AG04450 (cell line): Measurements from ENCODE around the gene SMIM8. TPM values are rescaled to one million over a fixed set of nuclear protein-coding genes. Genes with fewer than 3 reads are reported as not detected.

Experiments
- CTCF ChIA-PET: fragments of 300-600, 350-600 bp; formaldehyde crosslinking; extraction: SDS; loops from one replicate; lab custom pipeline; 2022; ENCODE audit warnings: antibody characterized with exemption, inconsistent platforms; lab: Charles Lee
- POLR2A ChIA-PET: fragments of 350-600 bp; formaldehyde crosslinking; extraction: SDS; loops from one replicate; lab custom pipeline; 2021; ENCODE audit warnings: antibody characterized with exemption, inconsistent platforms; lab: Yijun Ruan, JAX
- DNase-seq: peaks from one replicate; pipeline ENCODE4 v3.0.0-alpha.2; 2011; ENCODE audit warnings: low read depth, low spot score
- H3K27ac ChIP-seq: one replicate; pipeline ENCODE4 v1.5.1; 2012; ENCODE audit warnings: low read depth, low read length, control low read depth
- H3K27me3 ChIP-seq: one replicate; pipeline ENCODE4 v1.6.0; 2012; ENCODE audit warnings: low read length; ENCODE audit not compliant: control insufficient read depth, insufficient read depth
- H3K4me3 ChIP-seq: 2 replicates; pipeline ENCODE4 v1.5.1; 2011; ENCODE audit warnings: mild to moderate bottlenecking, low read depth, low read length, control low read depth
- H3K9me3 ChIP-seq: 2 replicates; pipeline ENCODE4 v1.5.1; 2012; ENCODE audit warnings: low read length; ENCODE audit not compliant: control insufficient read depth, insufficient read depth
- polyA plus RNA-seq: library from polyadenylated mRNA; depleted of rRNA; stranded (reverse); fragments of >200 nt; gene quantifications from 2 replicates; pipeline ENCODE4 v1.2.3, GENCODE V29; 2011
- TF ChIP-seq, protein P1 (sequence below): IDR thresholded peaks from 2 replicates; pipeline ENCODE4 v1.5.1; 2011; ENCODE audit warnings: low read depth, low read length, control low read depth, inconsistent platforms

The SMIM8 gene
- polyA plus RNA-seq, 1 experiment = 9.1 TPM

DNA sequence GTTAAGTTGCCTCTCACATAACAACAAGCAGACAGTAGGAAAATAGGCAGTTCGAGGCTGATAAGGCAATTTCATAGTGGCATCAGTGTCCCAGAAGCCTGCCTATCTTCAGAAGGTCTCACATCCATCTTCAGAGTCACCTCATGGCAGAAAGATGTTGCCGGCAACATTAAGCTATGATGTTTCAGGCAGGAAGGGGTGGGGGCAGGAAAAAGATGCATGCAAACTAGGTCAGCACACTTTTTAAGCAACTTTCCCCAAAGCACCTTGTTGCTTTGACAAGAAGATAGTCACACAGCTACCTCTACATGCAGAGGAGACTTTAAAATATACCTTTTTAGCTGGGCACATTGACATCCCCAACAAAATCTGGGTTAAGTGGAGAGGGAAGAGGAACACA is 43.2 kb upstream of the SMIM8 start:
- Histone ChIP-seq H3K9me3 (no peaks in the 10 kb centered on the region), H3K4me3 (no peak overlapping the region), H3K27ac (no peak overlapping the region), H3K27me3 (no peaks in the 10 kb centered on the region)
- TF ChIP-seq, protein P1, sequence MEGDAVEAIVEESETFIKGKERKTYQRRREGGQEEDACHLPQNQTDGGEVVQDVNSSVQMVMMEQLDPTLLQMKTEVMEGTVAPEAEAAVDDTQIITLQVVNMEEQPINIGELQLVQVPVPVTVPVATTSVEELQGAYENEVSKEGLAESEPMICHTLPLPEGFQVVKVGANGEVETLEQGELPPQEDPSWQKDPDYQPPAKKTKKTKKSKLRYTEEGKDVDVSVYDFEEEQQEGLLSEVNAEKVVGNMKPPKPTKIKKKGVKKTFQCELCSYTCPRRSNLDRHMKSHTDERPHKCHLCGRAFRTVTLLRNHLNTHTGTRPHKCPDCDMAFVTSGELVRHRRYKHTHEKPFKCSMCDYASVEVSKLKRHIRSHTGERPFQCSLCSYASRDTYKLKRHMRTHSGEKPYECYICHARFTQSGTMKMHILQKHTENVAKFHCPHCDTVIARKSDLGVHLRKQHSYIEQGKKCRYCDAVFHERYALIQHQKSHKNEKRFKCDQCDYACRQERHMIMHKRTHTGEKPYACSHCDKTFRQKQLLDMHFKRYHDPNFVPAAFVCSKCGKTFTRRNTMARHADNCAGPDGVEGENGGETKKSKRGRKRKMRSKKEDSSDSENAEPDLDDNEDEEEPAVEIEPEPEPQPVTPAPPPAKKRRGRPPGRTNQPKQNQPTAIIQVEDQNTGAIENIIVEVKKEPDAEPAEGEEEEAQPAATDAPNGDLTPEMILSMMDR = no peak
- POLR2A ChIA-PET = no interaction called here
- CTCF ChIA-PET = interaction anchor here (1.5 kb wide), 1 partner anchor 43 kb away, joined by 4 read pairs; no protein-coding TSS in a partner anchor
- DNase-seq = no peak

DNA sequence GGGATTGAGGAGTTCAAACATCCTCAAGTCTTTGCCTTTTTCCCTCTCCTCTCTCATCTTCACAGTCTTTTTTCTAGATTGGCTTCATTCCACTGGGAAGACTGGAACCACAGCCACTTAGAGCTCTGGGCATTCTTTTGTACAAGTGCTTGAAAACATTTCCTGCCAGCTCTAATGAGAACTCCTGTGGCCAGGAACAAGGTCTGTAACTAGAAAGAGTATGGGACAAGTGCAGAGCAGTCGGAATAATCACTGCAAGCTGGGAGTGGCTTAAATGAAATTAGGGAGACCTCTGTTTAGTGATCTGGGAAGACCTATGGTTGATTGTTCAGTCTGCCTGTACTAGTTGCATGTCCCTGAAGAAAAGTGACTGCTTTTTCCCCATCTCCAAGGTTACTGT is 41.0 kb upstream of the SMIM8 start:
- no peak for DNase-seq
- Histone ChIP-seq H3K27me3 (no peaks in the 10 kb centered on the region), H3K4me3 (no peak overlapping the region), H3K9me3 (no peaks in the 10 kb centered on the region), H3K27ac (no peak overlapping the region)
- ChIA-PET CTCF (interaction anchor here (0.6 to 1.3 kb wide), 3 partner anchors 41 to 215 kb away, joined by 3 to 9 read pairs (median 4); partner anchors contain the start of gene SMIM8), POLR2A (no interaction called here)
- TF ChIP-seq, protein P1 = no peak

DNA sequence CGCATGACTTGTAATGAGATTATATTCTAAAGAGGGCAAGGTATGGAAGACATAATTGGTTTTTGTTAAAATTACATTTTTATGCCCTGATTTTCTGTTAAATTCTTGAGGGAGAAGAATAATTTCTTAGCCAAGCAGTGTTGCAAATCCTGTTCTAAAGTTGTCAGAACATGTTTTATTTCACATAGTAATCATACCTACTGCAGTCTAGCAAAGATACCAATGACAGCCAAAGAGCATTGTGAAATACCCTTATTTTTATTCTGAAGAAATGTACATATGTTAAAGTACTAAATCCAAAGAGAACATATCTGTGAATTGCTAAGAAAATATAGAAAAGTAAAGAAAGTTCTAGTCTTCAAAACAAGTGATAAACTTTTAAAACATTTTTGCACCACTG is 39.6 kb upstream of the SMIM8 start:
- no peak overlapping the region for H3K27ac ChIP-seq
- no peak for DNase-seq
- CTCF ChIA-PET = interaction anchor here (0.6 kb wide), 1 partner anchor 221 kb away, joined by 5 read pairs; no protein-coding TSS in a partner anchor

DNA sequence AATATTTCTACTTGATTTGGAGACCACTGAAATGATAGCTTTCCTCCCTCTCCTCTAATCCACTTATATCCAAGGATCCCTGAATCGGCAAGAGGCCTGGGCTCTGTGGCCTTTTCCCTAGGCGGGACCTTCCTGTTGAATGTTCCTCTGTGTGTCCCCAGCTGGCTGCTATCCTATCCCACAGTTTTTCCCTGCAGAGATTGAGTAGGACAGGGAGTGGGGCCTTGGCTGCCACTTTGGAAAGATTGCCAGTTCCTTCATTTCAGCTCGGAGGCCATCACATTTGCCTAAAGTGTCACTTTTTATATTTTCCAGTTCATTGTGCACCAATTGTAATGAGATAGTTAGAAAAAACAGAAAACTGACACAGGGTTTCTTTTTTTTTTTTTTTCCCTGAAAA is 38.9 kb upstream of the SMIM8 start:
- TF ChIP-seq, protein P1 = no peak
- ChIA-PET CTCF (interaction anchor here (0.9 to 1.0 kb wide), 2 partner anchors 46 to 144 kb away, joined by 3 to 4 read pairs; no protein-coding TSS in a partner anchor), POLR2A (no interaction called here)
- no peaks in the 10 kb centered on the region for H3K9me3 ChIP-seq
- H3K4me3 ChIP-seq = no peak overlapping the region
- no peak for DNase-seq
- no peak overlapping the region for H3K27ac ChIP-seq
- H3K27me3 ChIP-seq = no peaks in the 10 kb centered on the region

More for the DNA sequence above, 39.6 kb upstream of the SMIM8 start:
- TF ChIP-seq, protein P1 = no peak
- Histone ChIP-seq H3K9me3 (no peaks in the 10 kb centered on the region), H3K4me3 (no peak overlapping the region), H3K27me3 (no peaks in the 10 kb centered on the region)
- POLR2A ChIA-PET = no interaction called here

DNA sequence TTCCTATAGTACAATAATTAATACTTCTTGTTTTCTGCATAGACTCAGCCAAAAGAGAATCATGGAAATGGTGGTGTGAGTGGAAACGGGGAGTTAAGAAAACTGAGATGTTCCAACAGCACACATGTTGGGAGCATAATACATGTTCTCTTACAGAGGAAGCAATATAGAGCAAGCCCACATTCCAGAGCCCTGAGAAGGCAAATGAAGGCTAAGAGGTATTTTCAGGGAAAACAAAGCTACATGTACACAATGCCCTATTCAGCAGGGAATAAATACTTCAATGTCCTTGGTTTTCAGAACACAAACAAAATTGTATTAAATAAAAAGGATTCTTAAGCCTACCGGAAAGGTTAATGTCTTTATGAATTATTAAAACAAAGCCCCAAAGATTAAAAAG is 35.1 kb upstream of the SMIM8 start:
- CTCF ChIA-PET = no interaction called here
- no peak overlapping the region for H3K4me3 ChIP-seq
- POLR2A ChIA-PET = no interaction called here
- TF ChIP-seq, protein P1 = no peak
- no peaks in the 10 kb centered on the region for H3K27me3 ChIP-seq
- no peaks in the 10 kb centered on the region for H3K9me3 ChIP-seq
- DNase-seq = no peak
- H3K27ac ChIP-seq = no peak overlapping the region
